ENCODE measurements around the gene NAIF1.

- TF ChIP-seq CTCF (IDR thresholded peaks at IDR 0.05) (no peak), POLR2AphosphoS5 (IDR thresholded peaks at IDR 0.05) (no peak)
Measured at GRCh38 chr9:128068386-128069205, 1.5 kb upstream of the NAIF1 start.

All from sigmoid colon (tissue), 4 donors.